AG04449 (cell line): ENCODE data around the gene HRH3.

Source experiments
- CTCF ChIA-PET: fragments of 350-600 bp; formaldehyde crosslinking; extraction: SDS; loops from one replicate; lab custom pipeline; 2021; ENCODE audit warnings: antibody characterized with exemption; lab: Yijun Ruan, JAX
- POLR2A ChIA-PET: fragments of 400-600, 350-600 bp; formaldehyde crosslinking; extraction: SDS; loops from one replicate; lab custom pipeline; 2020; ENCODE audit warnings: antibody characterized with exemption, inconsistent platforms; lab: Yijun Ruan, JAX
- DNase-seq: peaks from one replicate; pipeline ENCODE4 v3.0.0-alpha.2; 2010; ENCODE audit warnings: low read depth, low spot score
- H3K4me3 ChIP-seq: 2 replicates; pipeline ENCODE4 v1.5.1; 2011; ENCODE audit warnings: low read depth, mild to moderate bottlenecking, control low read depth, low read length
- TF ChIP-seq, protein P1 (sequence below): IDR thresholded peaks from one replicate; pipeline ENCODE4 v1.5.1; 2011; ENCODE audit warnings: mild to moderate bottlenecking, moderate library complexity, low read length, control low read depth, inconsistent platforms; ENCODE audit not compliant: insufficient read depth; ENCODE audit errors: missing control alignments

The HRH3 gene

DNA sequence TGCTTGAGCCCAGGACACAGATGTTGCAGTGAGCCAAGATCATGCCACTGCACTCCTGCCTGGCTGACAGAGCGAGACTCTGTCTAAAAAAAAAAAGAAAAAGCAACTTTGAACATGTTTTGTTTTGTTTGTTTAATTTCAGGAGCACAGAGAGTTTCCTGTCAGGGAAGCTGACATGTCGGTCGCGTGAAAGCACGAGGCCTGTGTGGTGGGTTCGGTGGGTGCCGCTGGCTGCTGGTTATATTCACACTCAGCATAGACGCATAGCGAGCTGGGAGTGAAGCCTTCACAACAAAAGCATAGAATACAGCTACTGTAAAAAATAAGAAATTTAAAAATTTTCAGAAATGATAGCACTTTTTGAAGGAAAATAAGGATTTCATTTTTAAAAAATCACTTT is 22.8 kb downstream of the HRH3 start:
- no peak overlapping the region for H3K4me3 ChIP-seq
- ChIA-PET CTCF (no interaction called here), POLR2A (no interaction called here)
- TF ChIP-seq, protein P1, sequence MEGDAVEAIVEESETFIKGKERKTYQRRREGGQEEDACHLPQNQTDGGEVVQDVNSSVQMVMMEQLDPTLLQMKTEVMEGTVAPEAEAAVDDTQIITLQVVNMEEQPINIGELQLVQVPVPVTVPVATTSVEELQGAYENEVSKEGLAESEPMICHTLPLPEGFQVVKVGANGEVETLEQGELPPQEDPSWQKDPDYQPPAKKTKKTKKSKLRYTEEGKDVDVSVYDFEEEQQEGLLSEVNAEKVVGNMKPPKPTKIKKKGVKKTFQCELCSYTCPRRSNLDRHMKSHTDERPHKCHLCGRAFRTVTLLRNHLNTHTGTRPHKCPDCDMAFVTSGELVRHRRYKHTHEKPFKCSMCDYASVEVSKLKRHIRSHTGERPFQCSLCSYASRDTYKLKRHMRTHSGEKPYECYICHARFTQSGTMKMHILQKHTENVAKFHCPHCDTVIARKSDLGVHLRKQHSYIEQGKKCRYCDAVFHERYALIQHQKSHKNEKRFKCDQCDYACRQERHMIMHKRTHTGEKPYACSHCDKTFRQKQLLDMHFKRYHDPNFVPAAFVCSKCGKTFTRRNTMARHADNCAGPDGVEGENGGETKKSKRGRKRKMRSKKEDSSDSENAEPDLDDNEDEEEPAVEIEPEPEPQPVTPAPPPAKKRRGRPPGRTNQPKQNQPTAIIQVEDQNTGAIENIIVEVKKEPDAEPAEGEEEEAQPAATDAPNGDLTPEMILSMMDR, result no peak
- DNase-seq, result no peak

DNA sequence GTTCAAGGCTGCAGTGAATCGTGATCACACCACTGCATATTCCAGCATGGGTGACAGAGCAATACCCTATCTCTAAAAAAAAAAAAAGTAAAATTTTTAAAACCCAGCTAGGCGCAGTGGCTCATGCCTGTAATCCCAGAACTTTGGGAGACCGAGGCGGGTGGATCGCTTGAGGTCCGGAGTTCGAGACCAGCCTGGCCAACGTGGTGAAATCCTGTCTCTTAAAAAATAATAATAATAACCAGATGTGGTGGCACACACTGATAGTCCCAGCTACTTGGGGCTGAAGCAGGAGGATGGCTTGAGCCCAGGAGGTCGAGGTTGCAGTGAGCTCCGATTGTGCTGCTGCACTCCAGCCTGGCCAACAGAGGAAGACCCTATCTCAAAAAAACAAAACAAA is 23.8 kb downstream of the HRH3 start:
- TF ChIP-seq, protein P1, result no peak
- POLR2A ChIA-PET, result no interaction called here
- no peak overlapping the region for H3K4me3 ChIP-seq
- CTCF ChIA-PET, result no interaction called here
- DNase-seq, result no peak

DNA sequence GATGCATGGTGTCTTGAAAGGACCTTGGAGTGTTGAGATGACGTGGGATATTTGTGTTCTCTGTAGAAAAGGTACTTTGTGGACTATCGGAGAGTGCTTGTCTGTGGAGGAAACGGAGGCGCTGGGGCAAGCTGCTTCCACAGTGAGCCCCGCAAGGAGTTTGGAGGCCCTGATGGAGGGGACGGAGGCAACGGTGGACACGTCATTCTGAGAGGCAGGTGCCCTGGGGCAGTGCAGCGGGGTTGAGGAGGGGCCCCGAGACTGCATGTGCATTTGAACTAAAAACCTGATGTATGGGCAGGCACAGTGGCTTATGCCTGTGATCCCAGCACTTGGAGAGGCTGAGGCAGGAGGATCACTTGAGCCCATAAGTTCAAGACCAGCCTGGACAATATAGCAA is 24.3 kb downstream of the HRH3 start:
- ChIA-PET POLR2A (no interaction called here), CTCF (interaction anchor here (1.0 kb wide), 1 partner anchor 185 kb away, joined by 3 read pairs; no protein-coding TSS in a partner anchor)
- DNase-seq, result no peak
- H3K4me3 ChIP-seq, result no peak overlapping the region
- TF ChIP-seq, protein P1, result no peak

DNA sequence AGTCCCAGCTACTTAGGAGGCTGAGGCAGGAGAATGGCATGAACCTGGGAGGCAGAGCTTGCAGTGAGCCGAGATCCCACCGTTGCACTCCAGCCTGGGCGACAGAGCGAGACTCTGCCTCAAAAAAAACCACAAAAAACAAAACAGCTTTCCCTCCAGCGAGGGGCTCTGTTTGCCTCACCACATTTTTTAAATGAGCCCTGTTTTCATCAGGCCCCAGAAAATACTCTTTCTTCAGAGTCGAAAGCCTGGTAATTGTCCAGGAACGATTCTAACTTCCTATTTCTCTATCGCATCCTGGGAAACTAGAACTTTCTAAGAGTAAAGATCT is 25.0 kb downstream of the HRH3 start:
- ChIA-PET POLR2A (no interaction called here), CTCF (interaction anchor here (1.0 kb wide), 1 partner anchor 184 kb away, joined by 3 read pairs; no protein-coding TSS in a partner anchor)

DNA sequence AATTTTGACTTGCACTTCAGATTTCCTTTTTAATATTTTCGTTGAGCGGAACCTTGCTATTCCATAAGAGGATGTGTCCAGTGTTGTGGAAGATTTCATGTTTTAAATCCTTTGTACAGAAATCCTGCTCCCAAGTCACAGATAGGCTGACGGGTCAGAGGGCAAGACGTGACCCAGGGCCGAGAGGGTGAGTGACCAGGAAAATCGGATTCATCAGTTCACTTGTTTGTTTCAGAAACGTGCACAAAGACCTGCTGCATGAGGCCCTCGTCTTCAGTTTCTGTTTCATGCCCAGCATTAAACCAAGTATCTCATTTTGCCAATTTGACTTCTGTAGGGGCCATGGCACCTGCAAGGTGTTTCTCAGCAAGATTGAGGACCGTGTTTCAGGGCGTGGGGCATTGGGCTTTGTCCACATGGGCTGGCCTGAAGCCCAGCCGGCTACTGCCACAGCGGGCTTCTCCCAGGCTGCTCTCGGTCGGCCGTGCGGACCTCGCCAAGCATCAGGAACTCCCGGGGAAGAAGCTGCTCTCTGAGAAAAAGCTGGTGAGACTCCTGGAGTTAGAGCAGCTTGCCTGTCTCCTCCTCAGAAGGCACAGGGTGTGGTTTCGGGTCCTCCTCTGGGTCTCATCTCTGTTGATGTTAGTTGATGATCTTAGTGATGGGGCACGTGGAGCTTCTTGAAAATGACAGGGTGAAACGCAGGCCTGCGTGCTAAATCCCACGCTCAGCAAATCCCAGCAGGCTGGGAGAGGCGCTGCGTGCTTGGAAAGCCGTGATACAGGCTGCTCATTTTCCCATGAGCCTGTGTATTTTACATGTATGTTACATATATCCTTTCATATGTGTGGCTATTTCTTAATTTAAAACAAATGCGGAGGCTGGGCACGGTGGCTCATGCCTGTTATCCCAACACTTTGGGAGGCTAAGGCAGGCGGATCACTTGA is 26.7 kb downstream of the HRH3 start:
- H3K4me3 ChIP-seq, result no peak overlapping the region
- TF ChIP-seq, protein P1, result no peak
- ChIA-PET CTCF (no interaction called here), POLR2A (no interaction called here)
- DNase-seq, result no peak

More for the DNA sequence above, 25.0 kb downstream of the HRH3 start:
- TF ChIP-seq, protein P1, result no peak
- DNase-seq, result no peak
- no peak overlapping the region for H3K4me3 ChIP-seq

DNA sequence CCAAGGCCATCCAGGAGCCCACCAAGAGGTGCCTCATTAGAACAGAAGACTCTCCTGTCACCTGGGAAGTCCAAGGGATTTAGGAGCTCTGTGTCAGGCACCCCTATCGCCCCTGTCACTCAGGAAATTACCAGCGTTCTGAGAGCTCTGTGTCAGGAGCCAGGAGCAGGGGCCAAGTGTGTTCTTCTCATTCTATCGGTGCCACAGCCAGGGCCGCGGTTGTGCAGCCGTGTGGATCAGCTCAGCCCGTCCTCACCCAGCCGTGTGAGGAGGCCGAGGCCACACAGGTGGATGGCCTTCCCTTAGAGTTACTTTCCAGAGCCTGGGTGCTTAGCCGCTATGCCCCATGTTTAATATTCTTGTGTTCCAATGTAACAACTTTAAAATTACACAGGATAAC is 27.4 kb downstream of the HRH3 start:
- no peak for DNase-seq
- H3K4me3 ChIP-seq, result no peak overlapping the region
- TF ChIP-seq, protein P1, result no peak
- ChIA-PET POLR2A (no interaction called here), CTCF (no interaction called here)
